Sigmoid colon (tissue), 7 donors: ENCODE data around the gene LAMA3. TPM values are rescaled to one million over a fixed set of nuclear protein-coding genes. Genes with fewer than 3 reads are reported as not detected.
A peak's percentile ranks its signal among the peaks of the same experiment; 100 is the strongest.

ENCODE experiments used
- DNase-seq: peaks from one replicate; pipeline ENCODE4 v3.0.0-alpha.2; 2019
- H3K27ac ChIP-seq, 4 donors: fragments of 200-600 bp; sonication (generic); one replicate each; pipeline ENCODE4 v1.5.1; 2016 to 2019; ENCODE audit warnings: mild to moderate bottlenecking in 1 of 4
- H3K27me3 ChIP-seq, 3 donors: fragments of 200-600 bp; sonication (generic); one replicate each; pipeline ENCODE4 v1.5.1; 2019; ENCODE audit warnings: mild to moderate bottlenecking in 1 of 3
- H3K36me3 ChIP-seq, 4 donors: fragments of 200-600 bp; sonication (generic); one replicate each; pipeline ENCODE4 v1.5.1; 2016 to 2019
- H3K4me1 ChIP-seq, 4 donors: fragments of 200-600 bp; sonication (generic); one replicate each; pipeline ENCODE4 v1.5.1; 2017 to 2019
- H3K4me3 ChIP-seq, 4 donors: fragments of 200-600 bp; sonication (generic); one replicate each; pipeline ENCODE4 v1.5.1; 2017 to 2019; ENCODE audit warnings: mild to moderate bottlenecking in 2 of 4, moderate library complexity in 1 of 4
- H3K9me3 ChIP-seq, 4 donors: fragments of 200-600 bp in 3 of 4; sonication (generic) in 3 of 4; one replicate each; pipeline versions ENCODE4 v1.5.1 to v1.6.1; 2013 to 2019
- CTCF ChIP-seq, 4 experiments: fragments of 450-650 bp in 3 of 4; fragments of 200-600 bp in 1 of 4; IDR thresholded peaks; one replicate each; pipeline ENCODE4 v1.5.1; 2016 to 2019; ENCODE audit warnings: antibody characterized with exemption in 4 of 4, mild to moderate bottlenecking in 3 of 4, moderate library complexity in 2 of 4
- EP300 ChIP-seq, 4 donors: sonication (generic); formaldehyde crosslinking; IDR thresholded peaks; one replicate each; pipeline ENCODE4 v1.6.1; 2017; ENCODE audit warnings: antibody characterized with exemption in 4 of 4
- POLR2A ChIP-seq, 2 donors: fragments of 450-650 bp; IDR thresholded peaks; one replicate each; pipeline ENCODE4 v1.6.1; 2016; ENCODE audit warnings: antibody characterized with exemption in 2 of 2, mild to moderate bottlenecking in 2 of 2, moderate library complexity in 2 of 2
- POLR2AphosphoS5 ChIP-seq, 4 donors: sonication (generic); formaldehyde crosslinking; IDR thresholded peaks; one replicate each; pipeline ENCODE4 v1.6.1; 2017; ENCODE audit warnings: antibody characterized with exemption in 4 of 4
- WGBS, 2 donors: extraction: QIAGEN DNeasy Blood & Tissue Kit; methylation state at CpG; one replicate each; pipeline ENCODE4 v1.1.7; 2013; 5-methylcytosine and 5-hydroxymethylcytosine counted together
- intact Hi-C: fragments of 100-400 bp; cut with DNase I; formaldehyde crosslinking; loops from one replicate; pipeline ENCODE4 v1.15.1; 2023
- polyA plus RNA-seq, 3 donors: library from polyadenylated mRNA; stranded (reverse); fragments of 200-250 nt; gene quantifications; one replicate each; pipeline ENCODE4 v1.2.3, GENCODE V29; 2013
- total RNA-seq, 4 donors: library from RNA; depleted of rRNA; stranded (reverse); fragments of >200 nt; gene quantifications; one replicate each; pipeline ENCODE4 v1.1.0, GENCODE V29; 2016
- donor health status: healthy with polysubstance abuse.
- donor health status: Bipolar disorder and iron deficiency.
- donor health status: healthy.

The LAMA3 gene
- total and polyA plus RNA-seq, 7 donors, result 6.0 to 19.9 (median 14.1) TPM

DNA sequence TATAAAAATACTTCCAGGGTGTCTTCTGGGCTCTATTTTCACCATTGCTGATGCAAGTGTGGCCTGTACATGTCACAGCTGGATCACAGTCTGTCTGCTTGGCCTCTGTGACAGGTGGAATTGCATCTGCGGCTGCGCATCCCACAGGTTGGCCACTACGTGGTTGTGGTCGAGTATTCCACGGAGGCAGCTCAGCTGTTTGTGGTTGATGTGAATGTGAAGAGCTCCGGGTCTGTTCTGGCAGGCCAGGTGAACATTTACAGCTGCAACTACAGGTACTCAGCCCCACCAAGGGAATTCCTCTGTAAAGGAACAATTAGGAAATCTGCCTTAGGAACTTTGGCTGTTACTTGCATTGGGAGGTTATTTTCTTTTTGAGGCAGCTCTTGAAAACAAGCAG, 144.5 kb downstream of the LAMA3 start:
- Histone ChIP-seq H3K9me3 (no peaks in the 10 kb centered on the region), H3K4me1 (no peaks in the 10 kb centered on the region), H3K27me3 (no peaks in the 10 kb centered on the region), H3K27ac (no peak overlapping the region), H3K4me3 (no peak overlapping the region), H3K36me3 (no peaks in the 10 kb centered on the region)
- TF ChIP-seq EP300 (IDR thresholded peaks at IDR 0.05) (no peak), POLR2AphosphoS5 (IDR thresholded peaks at IDR 0.05) (no peak), CTCF (IDR thresholded peaks at IDR 0.05) (no peak), POLR2A (IDR thresholded peaks at IDR 0.05) (no peak)
- intact Hi-C loops, result no loop called here
- WGBS, 2 donors, result 72 to 88% methylated on average over 6 of the region's 6 CpGs
- DNase-seq, result no peak

GRCh38 chr18:23835091-23835490, 145.8 kb downstream of the LAMA3 start:
- TF ChIP-seq POLR2A (IDR thresholded peaks at IDR 0.05) (no peak), POLR2AphosphoS5 (IDR thresholded peaks at IDR 0.05) (no peak), EP300 (IDR thresholded peaks at IDR 0.05) (no peak), CTCF (IDR thresholded peaks at IDR 0.05) (no peak)
- peak overlapping the region in 3 of 4 donors; percentile 4 to 33 (median 5) for H3K27ac ChIP-seq
- H3K9me3 ChIP-seq, result no peaks in the 10 kb centered on the region
- H3K27me3 ChIP-seq, result no peaks in the 10 kb centered on the region
- no peaks in the 10 kb centered on the region for H3K36me3 ChIP-seq
- intact Hi-C loops, result no loop called here
- no peaks in the 10 kb centered on the region for H3K4me1 ChIP-seq
- WGBS, 2 donors, result 94 to 96% methylated on average over 3 of the region's 3 CpGs
- H3K4me3 ChIP-seq, result no peak overlapping the region
- DNase-seq, result no peak

DNA sequence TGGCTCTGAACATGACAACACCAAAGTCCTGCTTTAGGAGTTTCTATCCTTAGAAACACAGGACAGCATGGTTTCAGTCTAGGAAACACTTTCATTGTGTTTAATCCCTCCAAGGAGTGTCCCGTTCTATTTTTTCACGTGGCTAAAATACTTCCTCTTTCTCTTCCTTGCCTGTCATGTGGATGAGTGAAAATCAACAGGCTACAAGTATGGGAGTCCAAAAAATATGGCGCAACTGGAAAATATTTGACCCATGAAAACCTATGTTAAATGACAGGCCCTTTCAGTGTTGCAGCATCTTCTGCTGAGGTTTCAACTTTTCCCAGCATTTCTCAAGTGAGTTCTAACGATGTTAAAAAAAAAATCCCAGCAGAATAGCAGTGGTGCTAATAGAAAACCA, 146.3 kb downstream of the LAMA3 start:
- no peak overlapping the region for H3K4me3 ChIP-seq
- TF ChIP-seq CTCF (IDR thresholded peaks at IDR 0.05), result no peak
- TF ChIP-seq EP300 (IDR thresholded peaks at IDR 0.05), result no peak
- TF ChIP-seq POLR2AphosphoS5 (IDR thresholded peaks at IDR 0.05), result peak; percentile 29 to 68 (median 56)
- TF ChIP-seq POLR2A (IDR thresholded peaks at IDR 0.05), result no peak
- H3K27ac ChIP-seq, result peak overlapping the region in 3 of 4 donors; percentile 4 to 33 (median 5)
- no peak for DNase-seq
- no peaks in the 10 kb centered on the region for H3K36me3 ChIP-seq
- H3K4me1 ChIP-seq, result no peaks in the 10 kb centered on the region
- no peaks in the 10 kb centered on the region for H3K9me3 ChIP-seq
- WGBS, 2 donors, result 63 to 71% methylated on average over 4 of the region's 4 CpGs
- no peaks in the 10 kb centered on the region for H3K27me3 ChIP-seq
- intact Hi-C loops, result no loop called here

- no peaks in the 10 kb centered on the region for H3K36me3 ChIP-seq
- no peak overlapping the region for H3K4me3 ChIP-seq
- no peak for DNase-seq
- no peaks in the 10 kb centered on the region for H3K4me1 ChIP-seq
- H3K27me3 ChIP-seq, result no peaks in the 10 kb centered on the region
- H3K9me3 ChIP-seq, result no peaks in the 10 kb centered on the region
- TF ChIP-seq EP300 (IDR thresholded peaks at IDR 0.05), result no peak
- no peak for TF ChIP-seq POLR2A (IDR thresholded peaks at IDR 0.05)
- no peak for TF ChIP-seq CTCF (IDR thresholded peaks at IDR 0.05)
- no peak for TF ChIP-seq POLR2AphosphoS5 (IDR thresholded peaks at IDR 0.05)
- intact Hi-C loops, result no loop called here
- 62 to 77% methylated on average over 1 of the region's 1 CpG for WGBS, 2 donors
- no peak overlapping the region for H3K27ac ChIP-seq
These were observed 148.3 kb downstream of the LAMA3 start for GRCh38 chr18:23837591-23837990.

DNA sequence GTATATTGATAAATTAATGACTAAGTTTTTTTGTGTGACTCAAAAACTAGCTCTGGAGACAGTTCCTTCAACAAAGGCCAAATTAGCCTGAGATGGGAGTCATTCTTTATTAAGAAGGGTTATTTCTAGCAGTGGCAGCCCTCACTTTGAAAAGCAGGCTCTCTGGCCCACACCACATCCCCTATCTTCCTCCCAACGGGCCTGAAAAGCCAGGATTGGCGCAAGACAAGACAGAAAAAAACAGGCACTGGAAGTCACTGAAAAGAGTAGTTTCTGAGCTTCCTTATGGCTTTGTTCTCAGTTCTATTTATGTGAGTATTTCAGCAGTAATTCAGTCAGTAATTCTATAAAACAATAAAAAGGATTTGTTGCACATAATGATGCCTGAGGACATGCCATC, 149.0 kb downstream of the LAMA3 start:
- no peak for TF ChIP-seq POLR2A (IDR thresholded peaks at IDR 0.05)
- no peak for TF ChIP-seq CTCF (IDR thresholded peaks at IDR 0.05)
- no peak for TF ChIP-seq POLR2AphosphoS5 (IDR thresholded peaks at IDR 0.05)
- no peak for TF ChIP-seq EP300 (IDR thresholded peaks at IDR 0.05)
- Histone ChIP-seq H3K36me3 (no peaks in the 10 kb centered on the region), H3K4me3 (no peak overlapping the region), H3K27me3 (no peaks in the 10 kb centered on the region), H3K27ac (no peak overlapping the region), H3K4me1 (no peaks in the 10 kb centered on the region), H3K9me3 (no peaks in the 10 kb centered on the region)
- WGBS, 2 donors, result 27 to 54% methylated on average over 2 of the region's 2 CpGs
- intact Hi-C loops, result no loop called here
- no peak for DNase-seq
